Non-pigmented ciliary epithelial cell (primary cell): ENCODE measurements around the gene GALP.
"Not testable (repeated sequence)": the region's sequence is repeated elsewhere in the genome, so short reads cannot be mapped to it uniquely, and the experiment has no call there.

Experiments used
- DNase-seq: peaks from one replicate; pipeline ENCODE4 v3.0.0-alpha.2; 2010; ENCODE audit warnings: low read depth

Gene GALP

GRCh38 chr19:56191115-56191514 is 15.3 kb downstream of the GALP start:
- DNase-seq: no peak

- DNase-seq: no peak
Observed at GRCh38 chr19:56191711-56192110, 15.9 kb downstream of the GALP start.

GRCh38 chr19:56193981-56194640 is 18.3 kb downstream of the GALP start:
- DNase-seq: no peak

GRCh38 chr19:56197646-56198045 is 21.8 kb downstream of the GALP start, which contains the start of gene ZSCAN5B:
TSS of gene ZSCAN5B (minus strand) at chr19:56197783. CDS start at chr19:56193052, 4,731 bp downstream.
- not testable (repeated sequence) for DNase-seq

DNA sequence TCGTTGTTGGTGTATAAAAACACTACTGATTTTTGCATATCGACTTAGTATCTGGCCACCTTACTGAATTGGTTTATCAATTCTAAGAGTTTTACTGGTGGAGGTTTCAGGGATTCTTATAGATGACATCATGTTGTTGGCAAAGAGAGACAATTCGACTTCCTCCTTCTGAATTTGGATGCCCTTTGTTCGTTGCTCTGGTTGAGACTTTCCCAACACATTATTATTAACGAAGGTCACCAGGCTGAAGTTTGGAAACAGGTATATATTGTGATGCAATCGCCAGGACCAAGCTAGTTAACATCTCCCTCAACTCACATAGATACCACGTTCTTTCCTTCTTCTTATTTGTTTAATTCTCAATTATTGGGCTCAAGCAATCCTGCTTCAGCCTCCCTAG is 23.9 kb downstream of the GALP start:
- DNase-seq: no peak

- no peak for DNase-seq
Observed at GRCh38 chr19:56201973-56202372, 26.2 kb downstream of the GALP start, which contains the start of gene ZSCAN5C. TSS of gene ZSCAN5C (plus strand) at chr19:56202273. CDS start at chr19:56205914, 3,641 bp downstream.

GRCh38 chr19:56207581-56207980 is 31.8 kb downstream of the GALP start:
- DNase-seq: not testable (repeated sequence)

GRCh38 chr19:56209091-56209490 is 33.3 kb downstream of the GALP start:
- DNase-seq: no peak

GRCh38 chr19:56210036-56210435 is 34.2 kb downstream of the GALP start:
- not testable (repeated sequence) for DNase-seq

- DNase-seq: no peak
Observed at GRCh38 chr19:56211718-56212117, 35.9 kb downstream of the GALP start.

- DNase-seq: peak; percentile 5
Observed at GRCh38 chr19:56217039-56217949, 41.5 kb downstream of the GALP start.

- DNase-seq: no peak
Observed at GRCh38 chr19:56218961-56219360, 43.2 kb downstream of the GALP start.

DNA sequence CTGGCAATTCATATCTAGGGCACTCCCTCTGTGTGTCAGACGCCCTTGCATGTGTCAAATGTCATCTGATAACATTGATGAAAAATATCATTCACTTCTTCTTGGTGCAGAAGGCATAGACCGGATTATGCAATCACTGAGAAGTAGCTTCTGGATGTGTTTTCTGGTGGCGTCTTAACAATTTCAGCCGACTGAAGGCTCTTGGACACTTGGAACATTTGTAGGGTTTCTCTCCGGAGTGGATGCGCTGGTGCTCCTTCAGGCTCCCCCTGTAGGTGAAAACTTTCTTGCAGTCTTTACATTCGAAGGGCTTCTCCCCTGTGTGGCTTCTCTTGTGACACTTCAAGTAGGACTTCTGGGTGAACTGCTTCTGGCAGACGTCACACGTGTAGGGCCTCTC is 45.6 kb downstream of the GALP start:
- not testable (repeated sequence) for DNase-seq

DNA sequence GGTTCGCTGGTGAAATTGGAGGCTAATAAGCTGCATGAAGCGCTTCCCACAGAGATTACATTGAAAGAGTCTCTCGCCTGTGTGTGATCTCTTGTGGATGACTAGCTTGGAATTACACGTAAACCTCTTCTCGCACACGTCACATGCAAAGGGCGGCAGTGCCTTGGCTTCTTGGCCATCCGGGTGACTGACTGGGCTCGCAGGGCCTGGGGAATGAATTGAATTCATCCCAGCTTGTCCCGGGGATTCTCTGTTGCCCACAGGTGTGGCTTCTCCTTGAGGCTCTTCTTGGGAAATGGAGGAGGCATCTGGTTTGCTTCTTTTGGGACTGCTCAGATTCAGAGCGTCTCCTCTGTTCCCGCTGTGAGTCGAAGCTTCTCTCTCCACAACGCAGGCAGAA is 46.0 kb downstream of the GALP start:
- DNase-seq: no peak

GRCh38 chr19:56222901-56223300 is 47.1 kb downstream of the GALP start:
- no peak for DNase-seq

DNA sequence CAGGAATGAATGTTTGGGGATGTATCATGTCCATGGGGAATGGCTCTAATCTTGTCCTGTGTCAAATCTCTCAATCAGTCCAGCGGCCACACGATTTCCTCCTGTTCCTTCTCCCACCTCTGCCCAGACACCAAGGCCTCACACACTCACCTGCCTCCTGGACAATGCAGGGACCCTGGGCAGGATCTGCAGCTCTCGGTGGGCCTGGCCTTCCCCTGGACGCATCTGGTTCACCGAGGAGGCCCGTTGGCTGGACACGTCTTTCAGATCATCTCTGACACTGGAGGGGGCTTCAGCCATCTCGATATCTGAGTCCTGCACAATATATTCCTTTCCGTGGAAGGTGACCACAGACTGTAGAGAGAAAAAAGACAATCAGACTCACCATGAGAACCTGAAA is 47.7 kb downstream of the GALP start:
- no peak for DNase-seq
